Stimulated activated effector memory CD8-positive, alpha-beta T cell treated with anti-CD3 and anti-CD28 coated beads, Interleukin-12 subunit alpha, Interleukin-12 subunit beta, amount 100 ng/mL, for 72 hours (primary cell): ENCODE data around the gene TRIP12.
"Not testable (repeated sequence)": the region's sequence is repeated elsewhere in the genome, so short reads cannot be mapped to it uniquely, and the experiment has no call there.

Experiments
- ATAC-seq: fragments of 150-1000 bp; cut with Tn5 transposase; 2 replicates; pipeline ENCODE4 v1.10.0; 2021
- DNase-seq, 2 donors: peaks; one replicate each; pipeline ENCODE4 v3.0.0; 2021 to 2022; ENCODE audit warnings: low spot score in 2 of 2
- H3K27ac Mint-ChIP-seq: one replicate; pipeline ENCODE4 v1.8.0; 2022; ENCODE audit warnings: mild to moderate bottlenecking, mixed read lengths
- H3K36me3 Mint-ChIP-seq: one replicate; pipeline ENCODE4 v1.8.0; 2022; ENCODE audit warnings: mild to moderate bottlenecking, mixed read lengths
- H3K4me1 Mint-ChIP-seq: one replicate; pipeline ENCODE4 v1.8.0; 2022; ENCODE audit warnings: mixed read lengths
- H3K4me3 Mint-ChIP-seq: one replicate; pipeline ENCODE4 v1.8.0; 2022; ENCODE audit warnings: mild to moderate bottlenecking, mixed read lengths
- H3K9me3 Mint-ChIP-seq: one replicate; pipeline ENCODE4 v1.8.0; 2022; ENCODE audit warnings: mixed read lengths

Gene TRIP12

DNA sequence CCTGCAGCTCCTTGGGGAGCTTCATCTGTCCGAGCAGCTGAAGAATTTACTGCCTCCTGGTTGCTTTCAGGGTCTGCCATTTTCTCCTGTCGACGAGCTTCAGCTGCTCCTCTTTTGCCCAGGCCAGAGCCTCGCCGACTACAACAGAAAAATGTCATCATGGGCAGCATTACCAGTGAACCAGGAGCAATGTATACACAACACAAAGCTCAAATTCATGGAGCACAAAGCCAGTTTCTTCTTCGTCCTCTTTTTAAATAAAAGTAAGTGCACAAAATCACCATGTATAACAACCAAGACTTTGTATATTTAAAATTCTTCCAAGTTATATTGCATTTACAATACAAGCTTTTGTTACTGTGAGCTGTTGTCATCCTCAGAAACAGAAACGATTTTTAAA lies 85.0 kb downstream of the TRIP12 start:
- Mint-ChIP-seq H3K36me3 (peaks cover 79% of the 10 kb centered on the region), H3K4me3 (no peak overlapping the region), H3K4me1 (peaks cover 32% of the 10 kb centered on the region), H3K9me3 (no peaks in the 10 kb centered on the region), H3K27ac (no peak overlapping the region)
- DNase-seq (no peak), ATAC-seq (no peak)

DNA sequence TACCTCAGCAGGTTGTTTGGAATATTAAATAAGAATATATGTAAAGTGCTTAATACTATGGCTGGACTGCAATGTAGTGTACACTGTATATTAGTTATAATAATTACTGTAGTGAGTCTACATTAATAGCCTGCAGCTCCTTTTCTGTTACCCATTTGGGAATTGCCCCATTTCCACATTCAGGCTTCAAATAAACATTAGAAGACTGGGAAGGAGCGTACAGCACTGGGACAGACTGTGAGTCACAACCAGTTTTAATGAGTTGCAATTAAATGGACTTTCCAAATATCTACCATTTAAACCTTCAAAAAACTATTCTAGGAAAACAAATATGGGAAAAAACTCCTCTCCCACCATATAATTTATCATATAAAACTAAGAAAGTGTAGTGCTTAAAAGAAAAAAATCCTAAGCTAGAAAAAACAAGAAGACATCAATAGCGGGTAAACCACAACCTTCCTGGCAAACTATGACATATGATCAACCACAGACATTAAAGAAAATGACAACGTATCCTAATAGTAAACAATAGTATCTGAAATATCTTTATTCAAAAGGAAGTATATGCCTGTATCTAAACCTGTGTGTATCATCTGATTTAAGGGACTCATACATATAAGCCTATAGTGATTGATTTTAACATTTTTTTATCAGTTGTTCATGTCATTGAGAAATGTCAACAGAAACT lies 86.1 kb downstream of the TRIP12 start:
- DNase-seq, result no peak
- Mint-ChIP-seq H3K4me3 (no peak overlapping the region), H3K9me3 (no peaks in the 10 kb centered on the region), H3K27ac (no peak overlapping the region), H3K36me3 (peaks cover 84% of the 10 kb centered on the region), H3K4me1 (peaks cover 39% of the 10 kb centered on the region)
- no peak for ATAC-seq

GRCh38 chr2:229834368-229834767 lies 87.4 kb downstream of the TRIP12 start:
- peaks cover 84% of the 10 kb centered on the region for H3K36me3 Mint-ChIP-seq
- H3K27ac Mint-ChIP-seq, H3K4me3 Mint-ChIP-seq, H3K9me3 Mint-ChIP-seq, ATAC-seq, DNase-seq: not testable (repeated sequence)
- peaks cover 39% of the 10 kb centered on the region for H3K4me1 Mint-ChIP-seq

DNA sequence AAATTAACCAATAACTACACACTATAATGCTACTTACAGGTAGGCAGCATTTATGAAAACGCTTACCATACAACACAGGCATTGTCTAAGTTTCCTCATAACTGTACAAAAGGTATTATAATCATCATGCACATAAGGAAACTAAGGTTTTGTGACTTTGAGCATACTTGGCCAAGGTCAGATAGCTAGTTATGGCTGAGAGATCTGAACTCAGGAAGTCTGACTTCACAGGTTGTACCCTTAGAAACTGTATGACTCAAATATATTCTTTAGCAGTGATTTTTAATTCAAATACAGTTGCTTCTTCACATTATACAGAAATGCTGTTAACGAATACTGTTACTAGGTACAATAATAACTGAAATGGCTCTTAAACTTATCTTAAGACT lies 89.3 kb downstream of the TRIP12 start:
- Mint-ChIP-seq H3K36me3 (peaks cover 84% of the 10 kb centered on the region), H3K27ac (no peak overlapping the region), H3K9me3 (no peaks in the 10 kb centered on the region), H3K4me1 (peaks cover 36% of the 10 kb centered on the region), H3K4me3 (no peak overlapping the region)
- DNase-seq, result no peak
- ATAC-seq, result peak; percentile 78

- peaks cover 34% of the 10 kb centered on the region for H3K4me1 Mint-ChIP-seq
- peaks cover 82% of the 10 kb centered on the region for H3K36me3 Mint-ChIP-seq
- DNase-seq, result no peak
- no peak overlapping the region for H3K4me3 Mint-ChIP-seq
- H3K9me3 Mint-ChIP-seq, result no peaks in the 10 kb centered on the region
- ATAC-seq, result no peak
- no peak overlapping the region for H3K27ac Mint-ChIP-seq
Measured at GRCh38 chr2:229831805-229832509, 89.9 kb downstream of the TRIP12 start.

GRCh38 chr2:229825476-229825875 lies 96.3 kb downstream of the TRIP12 start:
- Mint-ChIP-seq H3K27ac (no peak overlapping the region), H3K9me3 (no peaks in the 10 kb centered on the region), H3K36me3 (peaks cover 84% of the 10 kb centered on the region), H3K4me1 (peaks cover 19% of the 10 kb centered on the region), H3K4me3 (no peak overlapping the region)
- ATAC-seq (no peak), DNase-seq (no peak)

- peaks cover 19% of the 10 kb centered on the region for H3K4me1 Mint-ChIP-seq
- H3K9me3 Mint-ChIP-seq, result no peaks in the 10 kb centered on the region
- peaks cover 87% of the 10 kb centered on the region for H3K36me3 Mint-ChIP-seq
- H3K27ac Mint-ChIP-seq, result no peak overlapping the region
- no peak for DNase-seq
- ATAC-seq, result no peak
- peak overlapping the region; percentile 19 for H3K4me3 Mint-ChIP-seq
Measured at GRCh38 chr2:229821316-229821715, 100.5 kb downstream of the TRIP12 start.

GRCh38 chr2:229818230-229818629 lies 103.6 kb downstream of the TRIP12 start:
- DNase-seq (no peak), ATAC-seq (no peak)
- peaks cover 19% of the 10 kb centered on the region for H3K4me1 Mint-ChIP-seq
- no peaks in the 10 kb centered on the region for H3K9me3 Mint-ChIP-seq
- H3K4me3 Mint-ChIP-seq, result no peak overlapping the region
- peaks cover 90% of the 10 kb centered on the region for H3K36me3 Mint-ChIP-seq
- no peak overlapping the region for H3K27ac Mint-ChIP-seq

GRCh38 chr2:229815858-229816257 lies 106.0 kb downstream of the TRIP12 start:
- ATAC-seq (no peak), DNase-seq (no peak)
- Mint-ChIP-seq H3K4me1 (no peaks in the 10 kb centered on the region), H3K36me3 (peaks cover 94% of the 10 kb centered on the region), H3K9me3 (no peaks in the 10 kb centered on the region), H3K4me3 (no peak overlapping the region), H3K27ac (no peak overlapping the region)

- Mint-ChIP-seq H3K9me3 (no peaks in the 10 kb centered on the region), H3K4me3 (no peak overlapping the region), H3K4me1 (no peaks in the 10 kb centered on the region), H3K36me3 (peaks cover 96% of the 10 kb centered on the region), H3K27ac (no peak overlapping the region)
- DNase-seq (no peak), ATAC-seq (no peak)
Measured at GRCh38 chr2:229815342-229815741, 106.5 kb downstream of the TRIP12 start.

GRCh38 chr2:229810786-229811185 lies 111.0 kb downstream of the TRIP12 start:
- H3K36me3 Mint-ChIP-seq, result peaks cover 100% of the 10 kb centered on the region
- ATAC-seq, result no peak
- no peaks in the 10 kb centered on the region for H3K4me1 Mint-ChIP-seq
- no peaks in the 10 kb centered on the region for H3K9me3 Mint-ChIP-seq
- no peak for DNase-seq
- peak overlapping the region; percentile 19 for H3K27ac Mint-ChIP-seq
- no peak overlapping the region for H3K4me3 Mint-ChIP-seq

- no peak overlapping the region for H3K27ac Mint-ChIP-seq
- no peak for ATAC-seq
- peaks cover 99% of the 10 kb centered on the region for H3K36me3 Mint-ChIP-seq
- no peak for DNase-seq
- H3K4me3 Mint-ChIP-seq, result no peak overlapping the region
- no peaks in the 10 kb centered on the region for H3K9me3 Mint-ChIP-seq
- H3K4me1 Mint-ChIP-seq, result no peaks in the 10 kb centered on the region
Measured at GRCh38 chr2:229805559-229805958, 116.2 kb downstream of the TRIP12 start.

GRCh38 chr2:229802785-229803184 lies 119.0 kb downstream of the TRIP12 start:
- Mint-ChIP-seq H3K4me1 (no peaks in the 10 kb centered on the region), H3K9me3 (no peaks in the 10 kb centered on the region), H3K27ac (peak overlapping the region; percentile 36), H3K36me3 (peaks cover 99% of the 10 kb centered on the region), H3K4me3 (no peak overlapping the region)
- DNase-seq, result no peak
- no peak for ATAC-seq

DNA sequence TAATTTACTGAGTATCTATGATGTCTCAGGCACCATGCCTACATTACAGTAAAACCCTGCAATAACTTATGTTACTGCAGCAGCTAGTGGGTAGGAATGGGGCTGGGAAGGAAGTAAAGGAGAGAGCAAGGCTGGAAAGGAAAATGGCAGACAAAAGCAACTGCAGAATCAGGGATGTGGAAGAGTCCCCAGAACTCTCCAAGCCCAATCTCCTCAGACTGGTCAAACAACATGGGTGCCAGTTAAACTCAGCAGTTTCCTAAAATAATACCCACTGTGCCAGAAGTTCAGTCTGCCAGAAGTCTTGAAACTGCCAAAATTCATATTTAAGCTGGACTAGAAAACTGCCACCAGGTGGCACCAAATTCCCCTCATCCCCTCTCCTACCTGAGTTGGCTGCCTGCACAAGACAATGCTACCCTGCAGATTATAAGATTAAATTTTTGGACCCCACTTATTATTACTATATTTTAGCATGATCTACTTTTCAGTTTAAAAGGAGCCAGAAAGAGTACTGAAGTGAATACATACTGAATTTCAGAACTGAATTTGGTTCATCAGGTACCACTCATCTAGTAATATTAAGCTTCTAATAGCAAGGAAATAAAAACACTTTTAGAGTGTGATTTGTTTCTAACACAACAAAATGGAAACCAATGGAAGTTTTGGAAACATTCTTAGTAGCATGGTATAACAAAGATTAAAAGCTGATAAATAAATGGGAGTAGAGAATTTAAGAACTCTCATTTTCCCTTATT lies 120.6 kb downstream of the TRIP12 start:
- DNase-seq (peak; percentile 36 to 79), ATAC-seq (peak; percentile 57)
- Mint-ChIP-seq H3K9me3 (no peaks in the 10 kb centered on the region), H3K4me1 (no peaks in the 10 kb centered on the region), H3K4me3 (no peak overlapping the region), H3K27ac (no peak overlapping the region), H3K36me3 (peaks cover 99% of the 10 kb centered on the region)

GRCh38 chr2:229798446-229799155 lies 123.2 kb downstream of the TRIP12 start:
- no peak for ATAC-seq
- no peak for DNase-seq
- Mint-ChIP-seq H3K4me3 (no peak overlapping the region), H3K27ac (no peak overlapping the region), H3K4me1 (no peaks in the 10 kb centered on the region), H3K9me3 (no peaks in the 10 kb centered on the region), H3K36me3 (peaks cover 99% of the 10 kb centered on the region)
